ENCODE results near the gene PLPP1. TPM values are rescaled to one million over a fixed set of nuclear protein-coding genes. Genes with fewer than 3 reads are reported as not detected.

The PLPP1 gene
- total RNA-seq, 4 donors from 2014 or later = 26.1 to 140 (median 41.3) TPM

DNA sequence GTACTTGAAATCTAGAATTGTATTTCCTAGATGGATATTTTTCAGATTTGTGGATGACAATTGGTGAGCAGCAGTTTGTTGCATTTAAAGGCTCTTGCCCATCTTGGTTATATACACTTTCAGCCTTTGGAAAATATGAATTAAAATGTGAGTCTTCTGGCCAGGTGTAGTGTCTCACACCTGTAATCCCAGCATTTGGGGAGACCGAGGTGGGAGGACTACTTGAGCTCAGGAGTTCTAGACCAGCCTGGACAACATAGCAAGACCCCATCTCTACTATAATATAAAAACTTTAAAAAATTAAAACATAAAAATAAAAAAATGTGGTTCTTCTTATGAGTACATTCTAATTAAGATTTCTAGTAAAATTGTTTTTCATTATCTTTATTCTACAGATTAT is 125.0 kb downstream of the PLPP1 start:
- intact Hi-C loops (cut with DNase I) = loop anchor here (5.0 kb wide), 1 partner anchor 283 kb away; no protein-coding TSS in a partner anchor
- no peaks in the 10 kb centered on the region for H3K9me3 ChIP-seq
- no peak overlapping the region for H3K4me3 ChIP-seq
- no peak for DNase-seq
- TF ChIP-seq POLR2A (IDR thresholded peaks at IDR 0.05) (no peak), CTCF (IDR thresholded peaks at IDR 0.05) (no peak)
- 80 to 95% methylated on average over 1 of the region's 1 CpG for WGBS, 2 donors
- H3K27me3 ChIP-seq = no peaks in the 10 kb centered on the region
- no peak overlapping the region for H3K27ac ChIP-seq
- H3K36me3 ChIP-seq = peaks cover 5 to 93% (median 8%) of the 10 kb centered on the region in 3 donors
- peaks cover 0 to 4% (median 0%) of the 10 kb centered on the region in 3 donors for H3K4me1 ChIP-seq

- H3K36me3 ChIP-seq = peaks cover 5 to 93% (median 8%) of the 10 kb centered on the region in 3 donors
- DNase-seq = no peak
- peaks cover 0 to 4% (median 0%) of the 10 kb centered on the region in 3 donors for H3K4me1 ChIP-seq
- H3K27me3 ChIP-seq = no peaks in the 10 kb centered on the region
- H3K4me3 ChIP-seq = no peak overlapping the region
- WGBS, 2 donors = 80 to 82% methylated on average over 3 of the region's 3 CpGs
- H3K9me3 ChIP-seq = no peaks in the 10 kb centered on the region
- no peak overlapping the region for H3K27ac ChIP-seq
- intact Hi-C loops (cut with DNase I) = loop anchor here (5.0 kb wide), 1 partner anchor 284 kb away; no protein-coding TSS in a partner anchor
- TF ChIP-seq CTCF (IDR thresholded peaks at IDR 0.05) (no peak), POLR2A (IDR thresholded peaks at IDR 0.05) (no peak)
Measured at GRCh38 chr5:55407984-55408383, 126.8 kb downstream of the PLPP1 start.

- 29 to 50% methylated on average over 1 of the region's 1 CpG for whole genome bisulfite sequencing, 2 donors
- Histone ChIP-seq H3K4me1 (peaks cover 0 to 4% (median 0%) of the 10 kb centered on the region in 3 donors), H3K4me3 (no peak overlapping the region), H3K27ac (no peak overlapping the region), H3K27me3 (no peaks in the 10 kb centered on the region), H3K9me3 (no peaks in the 10 kb centered on the region), H3K36me3 (peaks cover 5 to 93% (median 8%) of the 10 kb centered on the region in 3 donors)
- intact Hi-C loops (cut with DNase I) = loop anchor here (5.0 kb wide), 1 partner anchor 285 kb away; no protein-coding TSS in a partner anchor
- DNase-seq = no peak
- TF ChIP-seq CTCF (IDR thresholded peaks at IDR 0.05) = peak in 5 of 6 experiments; percentile 48 to 68 (median 58)
- no peak for TF ChIP-seq POLR2A (IDR thresholded peaks at IDR 0.05)
Measured at GRCh38 chr5:55407059-55407684, 127.6 kb downstream of the PLPP1 start.

- H3K4me3 ChIP-seq = no peak overlapping the region
- peaks cover 0 to 4% (median 0%) of the 10 kb centered on the region in 3 donors for H3K4me1 ChIP-seq
- no peak for DNase-seq
- no peaks in the 10 kb centered on the region for H3K27me3 ChIP-seq
- intact Hi-C loops (cut with DNase I) = loop anchor here (5.0 kb wide), 1 partner anchor 286 kb away; no protein-coding TSS in a partner anchor
- peaks cover 5 to 93% (median 8%) of the 10 kb centered on the region in 3 donors for H3K36me3 ChIP-seq
- WGBS, 2 donors = 94 to 97% methylated on average over 2 of the region's 2 CpGs
- H3K9me3 ChIP-seq = no peaks in the 10 kb centered on the region
- H3K27ac ChIP-seq = no peak overlapping the region
- TF ChIP-seq CTCF (IDR thresholded peaks at IDR 0.05) (no peak), POLR2A (IDR thresholded peaks at IDR 0.05) (no peak)
Measured at GRCh38 chr5:55406292-55406691, 128.5 kb downstream of the PLPP1 start.

GRCh38 chr5:55402199-55402598 is 132.6 kb downstream of the PLPP1 start:
- TF ChIP-seq CTCF (IDR thresholded peaks at IDR 0.05) = peak in 1 of 6 experiments; percentile 23
- no peak for TF ChIP-seq POLR2A (IDR thresholded peaks at IDR 0.05)
- Histone ChIP-seq H3K27ac (no peak overlapping the region), H3K36me3 (peaks cover 0 to 97% (median 11%) of the 10 kb centered on the region in 3 donors), H3K27me3 (no peaks in the 10 kb centered on the region), H3K4me1 (no peaks in the 10 kb centered on the region), H3K9me3 (no peaks in the 10 kb centered on the region), H3K4me3 (no peak overlapping the region)
- intact Hi-C loops (cut with DNase I) = no loop called here
- 33 to 45% methylated on average over 2 of the region's 2 CpGs for WGBS, 2 donors
- no peak for DNase-seq
